ENCODE results near the gene DSP. TPM values are rescaled to one million over a fixed set of nuclear protein-coding genes. Genes with fewer than 3 reads are reported as not detected.

DSP gene
- total and polyA plus RNA-seq, 2 of the 13 experiments (the other 11 are each of a cell fraction or from before 2014, with no cell fraction given), result 89.8 to 117 TPM

DNA sequence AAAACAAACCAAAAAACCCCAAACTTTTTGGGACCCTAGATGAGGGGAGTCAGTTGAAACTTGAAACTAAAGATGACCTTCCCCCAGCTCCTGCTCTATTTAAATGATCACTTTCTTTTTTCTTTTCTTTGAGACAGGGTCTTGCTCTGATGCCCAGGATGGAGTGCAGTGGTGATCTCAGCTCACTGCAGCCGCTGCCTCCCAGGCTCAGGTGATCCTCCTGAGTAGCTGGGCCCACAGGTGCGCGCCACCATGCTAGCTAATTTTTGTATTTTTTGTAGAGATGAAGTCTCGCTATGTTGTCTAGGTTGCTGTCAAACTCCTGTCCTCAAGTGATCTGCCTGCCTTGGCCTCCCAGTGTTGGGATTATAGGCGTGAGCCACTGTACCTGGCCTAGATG is 7.3 kb upstream of the DSP start:
- H3K79me2 ChIP-seq (ENCODE audit: insufficient read depth, low read length), result no peaks in the 10 kb centered on the region
- TF ChIP-seq EP300 (IDR thresholded peaks at IDR 0.05; ENCODE audit: low read depth in 2 of 2, low read length in 2 of 2) (no peak), EP300 (CRISPR knock-in tag; IDR thresholded peaks at IDR 0.05; ENCODE audit: borderline replicate concordance) (no peak), ZNF570 (CRISPR knock-in tag; IDR thresholded peaks at IDR 0.05; ENCODE audit: borderline replicate concordance) (no peak), NKX3-1 (CRISPR knock-in tag; IDR thresholded peaks at IDR 0.05) (no peak), ARNTL (CRISPR knock-in tag; IDR thresholded peaks at IDR 0.05) (no peak), SETDB1 (CRISPR knock-in tag; IDR thresholded peaks at IDR 0.05; ENCODE audit: borderline replicate concordance) (no peak), FOSL1 (CRISPR knock-in tag; IDR thresholded peaks at IDR 0.05; ENCODE audit: borderline replicate concordance) (no peak), AGO2 (optimal IDR thresholded peaks at IDR 0.05; ENCODE audit: low read depth, low read length) (no peak), ZNF740 (CRISPR knock-in tag; IDR thresholded peaks at IDR 0.05) (no peak), SIX1 (CRISPR knock-in tag; IDR thresholded peaks at IDR 0.05; ENCODE audit: borderline replicate concordance) (no peak), ZNF609 (CRISPR knock-in tag; IDR thresholded peaks at IDR 0.05; ENCODE audit: borderline replicate concordance) (no peak), TAF1 (CRISPR knock-in tag; IDR thresholded peaks at IDR 0.05) (no peak), E2F5 (CRISPR knock-in tag; conservative IDR thresholded peaks at IDR 0.05) (no peak), HOXA9 (CRISPR knock-in tag; IDR thresholded peaks at IDR 0.05; ENCODE audit: borderline replicate concordance) (no peak), NR2F6 (IDR thresholded peaks at IDR 0.05) (no peak), NR2F6 (CRISPR knock-in tag; IDR thresholded peaks at IDR 0.05) (no peak), HCFC1 (IDR thresholded peaks at IDR 0.05; ENCODE audit: low read depth, low read length) (no peak), HOXA7 (CRISPR knock-in tag; IDR thresholded peaks at IDR 0.05) (no peak), ZNF232 (CRISPR knock-in tag; IDR thresholded peaks at IDR 0.05; ENCODE audit: borderline replicate concordance) (no peak)
- CTCF ChIA-PET (ENCODE audit: low intra/inter-chr PET ratio, low total read pairs), result no interaction called here
- POLR2A ChIA-PET, result no interaction called here
- H3K27ac ChIP-seq (ENCODE audit: extremely low read length, insufficient read depth, low read length), result no peak overlapping the region
- in situ Hi-C loops (cut with HindIII; ENCODE audit: extremely low pct_ligation_motif_present, low pct_unique_long_range_greater_than_20kb), result no loop called here
- FAIRE-seq (no peak), DNase-seq (ENCODE audit: low spot score) (no peak), ATAC-seq (no peak)
- no peak overlapping the region for H3K4me2 ChIP-seq (ENCODE audit: low read depth, low read length)
- H3K9ac ChIP-seq (ENCODE audit: insufficient read depth, low read depth, low read length), result no peak overlapping the region
- no peak overlapping the region for H3K4me3 ChIP-seq (replicated peaks in 1 of 3; ENCODE audit: insufficient read depth in 1 of 3, low read depth in 2 of 3, low read length in 3 of 3)
- H4K20me1 ChIP-seq (ENCODE audit: insufficient read depth, low read length), result no peaks in the 10 kb centered on the region
- H3K27me3 ChIP-seq (ENCODE audit: control insufficient read depth in 1 of 2, insufficient read depth in 2 of 2, low read length in 2 of 2), result peaks cover 0 to 20% of the 10 kb centered on the region in 2 experiments; a peak in 4 of 5 replicates
- H3K36me3 ChIP-seq (replicated peaks in 1 of 2; ENCODE audit: control insufficient read depth in 1 of 2, insufficient read depth in 2 of 2, low read length in 2 of 2), result no peaks in the 10 kb centered on the region
- peaks cover 17% of the 10 kb centered on the region for H3K4me1 ChIP-seq (ENCODE audit: insufficient read depth, low read length)
- H3K9me3 ChIP-seq (ENCODE audit: low read length), result no peaks in the 10 kb centered on the region
- WGBS (ENCODE audit: low lambda C conversion rate), result 80% methylated on average over 5 of the region's 5 CpGs
- H2AFZ ChIP-seq (ENCODE audit: low read length), result no peak overlapping the region
- intact Hi-C loops (cut with micrococcal nuclease; ENCODE audit: unreplicated experiment), result no loop called here
- BruUV-seq (replicated peaks), result no TSS peak
